ENCODE results near the gene FZD4.

The FZD4 gene

GRCh38 chr11:86926975-86927374 lies 28.2 kb downstream of the FZD4 start:
- no peak for TF ChIP-seq CTCF (IDR thresholded peaks at IDR 0.05; ENCODE audit: insufficient read depth, missing control alignments)

GRCh38 chr11:86923999-86924766 lies 31.0 kb downstream of the FZD4 start:
- DNase-seq (ENCODE audit: insufficient read length, low spot score): no peak
- no peak for FAIRE-seq
- TF ChIP-seq CTCF (IDR thresholded peaks at IDR 0.05; ENCODE audit: insufficient read depth, missing control alignments): no peak

More at GRCh38 chr11:86926975-86927374, 28.2 kb downstream of the FZD4 start:
- FAIRE-seq (no peak), DNase-seq (ENCODE audit: insufficient read length, low spot score) (no peak)

- FAIRE-seq: no peak
- DNase-seq (ENCODE audit: insufficient read length, low spot score): no peak
- no peak for TF ChIP-seq CTCF (IDR thresholded peaks at IDR 0.05; ENCODE audit: insufficient read depth, missing control alignments)
Measured at GRCh38 chr11:86922225-86922624, 33.0 kb downstream of the FZD4 start.

DNA sequence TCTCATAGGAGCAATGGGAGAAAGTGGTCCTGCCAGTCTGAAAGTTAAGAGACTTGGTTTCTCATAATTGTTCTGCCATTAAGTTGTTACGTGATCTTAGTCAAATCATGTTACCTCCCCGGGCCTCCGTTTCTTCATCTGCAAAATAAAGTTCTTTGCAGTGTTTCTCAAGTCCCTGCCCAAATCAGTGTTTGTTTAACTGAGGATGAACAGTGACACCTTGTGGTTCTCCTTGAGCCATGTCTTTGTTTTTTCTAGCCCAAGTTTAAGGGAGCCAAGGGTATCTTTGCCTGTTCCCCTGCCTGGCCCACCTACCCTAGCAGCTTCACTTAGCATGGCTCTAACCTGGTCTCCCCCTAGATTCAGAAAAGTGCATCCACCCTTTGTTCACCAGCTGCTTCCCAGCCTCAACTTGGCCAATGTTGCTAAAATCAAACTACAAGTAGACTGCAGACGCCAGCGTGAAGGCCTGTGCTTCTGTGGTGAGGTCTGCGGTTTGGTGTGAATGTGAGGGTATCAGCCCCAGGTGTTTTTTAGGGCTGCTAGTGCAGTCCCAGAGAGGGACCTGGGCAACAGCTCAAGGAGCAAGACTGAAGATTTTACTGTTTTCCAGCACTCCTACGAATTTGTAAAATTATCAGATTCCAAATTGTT lies 35.5 kb downstream of the FZD4 start:
- FAIRE-seq: peak; percentile 53
- no peak for DNase-seq (ENCODE audit: insufficient read length, low spot score)
- peak; percentile 46 for TF ChIP-seq CTCF (IDR thresholded peaks at IDR 0.05; ENCODE audit: insufficient read depth, missing control alignments)

GRCh38 chr11:86918973-86919372 lies 36.2 kb downstream of the FZD4 start:
- FAIRE-seq (no peak), DNase-seq (ENCODE audit: insufficient read length, low spot score) (no peak)
- TF ChIP-seq CTCF (IDR thresholded peaks at IDR 0.05; ENCODE audit: insufficient read depth, missing control alignments): no peak

DNA sequence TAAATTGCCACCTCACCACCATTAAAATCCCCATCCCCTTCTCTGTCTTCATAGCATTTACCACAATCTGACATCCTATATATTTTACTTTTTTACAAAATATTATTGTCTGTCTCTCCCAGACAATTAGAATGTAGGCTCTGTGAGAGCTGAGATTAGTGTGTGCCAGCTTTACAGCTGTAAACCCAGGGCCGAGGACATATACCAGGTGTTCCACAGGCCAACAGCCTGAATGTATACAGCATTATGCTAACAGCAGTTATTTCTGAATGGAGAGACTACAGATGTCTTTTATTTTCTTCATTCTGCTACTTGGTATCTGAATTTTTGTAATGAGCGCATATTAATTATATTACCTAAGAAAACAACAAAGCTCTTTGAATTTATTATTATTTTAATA lies 36.7 kb downstream of the FZD4 start:
- TF ChIP-seq CTCF (IDR thresholded peaks at IDR 0.05; ENCODE audit: insufficient read depth, missing control alignments): no peak
- DNase-seq (ENCODE audit: insufficient read length, low spot score) (no peak), FAIRE-seq (no peak)

GRCh38 chr11:86917589-86917988 lies 37.6 kb downstream of the FZD4 start:
- DNase-seq (ENCODE audit: insufficient read length, low spot score): no peak
- no peak for FAIRE-seq
- TF ChIP-seq CTCF (IDR thresholded peaks at IDR 0.05; ENCODE audit: insufficient read depth, missing control alignments): no peak

Measured in D721Med (cell line).